GM10248 (cell line): ENCODE data around the gene CRB2.
A peak's percentile ranks its signal among the peaks of the same experiment; 100 is the strongest.
"Not testable (repeated sequence)": the region's sequence is repeated elsewhere in the genome, so short reads cannot be mapped to it uniquely, and the experiment has no call there.

Experiments used
- CTCF ChIA-PET: fragments of 300-600 bp; sonication (Branson Sonifier 250); formaldehyde crosslinking; extraction: SDS; loops from one replicate; lab custom pipeline; 2021; ENCODE audit warnings: antibody characterized with exemption; lab: Yijun Ruan, JAX
- POLR2A ChIA-PET: fragments of 350-650 bp; sonication (Branson Sonifier 250); formaldehyde crosslinking; extraction: SDS; loops from one replicate; lab custom pipeline; 2020; ENCODE audit warnings: antibody characterized with exemption; lab: Yijun Ruan, JAX
- DNase-seq: peaks from one replicate; pipeline ENCODE4 v3.0.0; 2012; ENCODE audit errors: extremely low spot score
- CTCF ChIP-seq: IDR thresholded peaks from 2 replicates; pipeline ENCODE4 v1.5.1; 2012; ENCODE audit warnings: mild to moderate bottlenecking, low read depth; ENCODE audit errors: extremely low read depth, missing control alignments, control extremely low read depth

Gene CRB2

GRCh38 chr9:123397975-123398374 is 42.0 kb downstream of the CRB2 start:
- POLR2A ChIA-PET = no interaction called here
- no peak for TF ChIP-seq CTCF
- DNase-seq = no peak
- CTCF ChIA-PET = interaction anchor here (1.6 to 3.1 kb wide), 2 partner anchors 13 to 643 kb away, joined by 5 to 13 read pairs; no protein-coding TSS in a partner anchor

- DNase-seq, POLR2A ChIA-PET: not testable (repeated sequence)
- CTCF ChIA-PET = interaction anchor here (1.1 to 3.1 kb wide), 6 partner anchors 9 to 642 kb away, joined by 3 to 13 read pairs (median 4); no protein-coding TSS in a partner anchor
Measured at GRCh38 chr9:123398938-123399337, 42.9 kb downstream of the CRB2 start.

- ChIA-PET CTCF (interaction anchor here (1.1 to 3.1 kb wide), 6 partner anchors 8 to 639 kb away, joined by 3 to 13 read pairs (median 4); no protein-coding TSS in a partner anchor), POLR2A (no interaction called here)
- peak; percentile 61 for DNase-seq
- peak; percentile 28 for TF ChIP-seq CTCF
Measured at GRCh38 chr9:123399803-123400378, 43.9 kb downstream of the CRB2 start.

- POLR2A ChIA-PET = no interaction called here
- CTCF ChIA-PET = interaction anchor here (3.1 kb wide), 1 partner anchor 16 kb away, joined by 13 read pairs; no protein-coding TSS in a partner anchor
- TF ChIP-seq CTCF = no peak
- DNase-seq = no peak
Measured at GRCh38 chr9:123400926-123401503, 45.0 kb downstream of the CRB2 start.

- peak; percentile 66 for DNase-seq
- POLR2A ChIA-PET = no interaction called here
- CTCF ChIA-PET = interaction anchor here (1.0 to 1.5 kb wide), 6 partner anchors 8 to 639 kb away, joined by 3 to 4 read pairs (median 3); no protein-coding TSS in a partner anchor
- peak; percentile 57 for TF ChIP-seq CTCF
Measured at GRCh38 chr9:123401879-123402513, 46.0 kb downstream of the CRB2 start.

- ChIA-PET CTCF (interaction anchor here (0.9 to 1.5 kb wide), 2 partner anchors 17 to 34 kb away, joined by 3 read pairs; no protein-coding TSS in a partner anchor), POLR2A (no interaction called here)
Measured at GRCh38 chr9:123402981-123403509, 47.0 kb downstream of the CRB2 start.

More at GRCh38 chr9:123402981-123403509, 47.0 kb downstream of the CRB2 start:
- no peak for TF ChIP-seq CTCF
- no peak for DNase-seq
